ENCODE data around the gene ATP10A.

DNA sequence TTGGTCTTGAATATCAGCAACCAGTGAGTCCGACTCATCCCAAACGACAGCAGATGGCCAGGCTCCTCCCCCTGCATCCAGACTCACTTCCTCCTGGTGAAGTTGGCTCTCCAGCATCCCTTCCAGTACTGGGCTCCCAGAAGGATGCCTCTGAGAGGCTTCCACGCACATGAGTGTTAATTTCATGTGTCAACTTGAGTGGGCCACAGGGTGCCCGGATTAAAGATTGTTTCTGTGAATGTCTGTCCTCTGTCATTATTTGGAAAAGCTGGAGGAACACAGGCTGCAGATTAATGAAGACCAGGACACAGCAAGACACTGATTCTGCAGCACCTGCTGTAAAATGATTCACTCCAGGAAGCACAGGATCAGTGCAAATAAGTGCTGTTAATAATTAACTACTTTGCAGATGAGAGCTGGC lies 99.8 kb downstream of the ATP10A start:
- TF ChIP-seq EZH2 (IDR thresholded peaks at IDR 0.05) (no peak), POLR2AphosphoS5 (IDR thresholded peaks at IDR 0.05; ENCODE audit: borderline replicate concordance, low read depth, low read length) (no peak), FOXP2 (optimal IDR thresholded peaks at IDR 0.05; ENCODE audit: control extremely low read depth, extremely low read length, insufficient read depth) (no peak)
